Liver (tissue), 9 donors: ENCODE measurements around the gene GRK1. TPM values are rescaled to one million over a fixed set of nuclear protein-coding genes. Genes with fewer than 3 reads are reported as not detected.

Experiments used
- DNase-seq: peaks from one replicate; pipeline ENCODE4 v3.0.0-alpha.2; 2017; ENCODE audit warnings: low spot score
- H3K27ac ChIP-seq, 2 donors: one replicate each; pipeline ENCODE4 v1.7.0; 2013; ENCODE audit warnings: inconsistent platforms in 2 of 2, low read length in 2 of 2, control low read depth in 1 of 2, low read depth in 1 of 2, mild to moderate bottlenecking in 1 of 2
- H3K27me3 ChIP-seq, 4 donors: one replicate each; pipeline versions ENCODE4 v1.6.1 to v1.7.0; 2013; ENCODE audit warnings: low read length in 3 of 4, inconsistent platforms in 1 of 4, mild to moderate bottlenecking in 1 of 4, moderate library complexity in 1 of 4; ENCODE audit not compliant: control insufficient read depth in 4 of 4, insufficient read depth in 4 of 4
- H3K36me3 ChIP-seq, 4 donors: one replicate each; pipeline versions ENCODE4 v1.6.1 to v1.7.0; 2013; ENCODE audit warnings: low read length in 3 of 4, mild to moderate bottlenecking in 3 of 4, low read depth in 1 of 4, moderate library complexity in 1 of 4; ENCODE audit not compliant: control insufficient read depth in 4 of 4, insufficient read depth in 3 of 4
- H3K4me1 ChIP-seq, 4 donors: one replicate each; pipeline versions ENCODE4 v1.6.1 to v1.7.0; 2013; ENCODE audit warnings: low read length in 3 of 4, mild to moderate bottlenecking in 3 of 4, moderate library complexity in 1 of 4; ENCODE audit not compliant: control insufficient read depth in 4 of 4, insufficient read depth in 4 of 4
- H3K4me3 ChIP-seq, 3 donors: one replicate each; pipeline versions ENCODE4 v1.6.1 to v1.7.0; 2013; ENCODE audit warnings: low read length in 3 of 3, control low read depth in 1 of 3, low read depth in 1 of 3, mild to moderate bottlenecking in 1 of 3
- H3K9ac ChIP-seq, 2 donors: one replicate each; pipeline ENCODE4 v1.7.0; 2013; ENCODE audit warnings: low read length in 2 of 2, mild to moderate bottlenecking in 2 of 2, moderate library complexity in 2 of 2, control low read depth in 1 of 2, low read depth in 1 of 2
- H3K9me3 ChIP-seq, 4 donors: one replicate each; pipeline versions ENCODE4 v1.6.1 to v1.7.0; 2013; ENCODE audit warnings: low read length in 3 of 4; ENCODE audit not compliant: control insufficient read depth in 4 of 4
- CTCF ChIP-seq: fragments of 150-350 bp; IDR thresholded peaks from 2 replicates; pipeline ENCODE4 v1.5.1; 2017; ENCODE audit warnings: improper control_type of control experiment, low read depth, low read length; ENCODE audit not compliant: missing input control
- EGR1 ChIP-seq, 2 donors: IDR thresholded peaks; 2 replicates each; pipeline ENCODE4 v1.6.1; 2016 to 2018; ENCODE audit warnings: antibody characterized with exemption in 2 of 2, low read depth in 2 of 2
- FOXA1 ChIP-seq: IDR thresholded peaks from 2 replicates; pipeline ENCODE4 v1.6.1; 2016; ENCODE audit warnings: antibody characterized with exemption
- FOXA2 ChIP-seq: IDR thresholded peaks from 2 replicates; pipeline ENCODE4 v1.6.1; 2016; ENCODE audit warnings: antibody characterized with exemption
- GABPA ChIP-seq, 2 donors: IDR thresholded peaks in 1 of 2; conservative IDR thresholded peaks in 1 of 2; 2 replicates each; pipeline ENCODE4 v1.6.1; 2016; ENCODE audit warnings: antibody characterized with exemption in 2 of 2, mild to moderate bottlenecking in 1 of 2, moderate library complexity in 1 of 2
- HNF4A ChIP-seq, 2 donors: conservative IDR thresholded peaks; 2 replicates each; pipeline ENCODE4 v1.6.1; 2016; ENCODE audit warnings: antibody characterized with exemption in 2 of 2, mild to moderate bottlenecking in 2 of 2
- HNF4G ChIP-seq: IDR thresholded peaks from 2 replicates; pipeline ENCODE4 v1.6.1; 2016; ENCODE audit warnings: antibody characterized with exemption
- JUND ChIP-seq, 2 donors: IDR thresholded peaks; 2 replicates each; pipeline ENCODE4 v1.6.1; 2016; ENCODE audit warnings: antibody characterized with exemption in 2 of 2
- NR2F2 ChIP-seq: IDR thresholded peaks from 2 replicates; pipeline ENCODE4 v1.6.1; 2016; ENCODE audit warnings: antibody characterized with exemption
- RAD21 ChIP-seq, 2 donors: IDR thresholded peaks; 2 replicates each; pipeline ENCODE4 v1.6.1; 2016; ENCODE audit warnings: antibody characterized with exemption in 2 of 2, mild to moderate bottlenecking in 2 of 2
- REST ChIP-seq: IDR thresholded peaks from 2 replicates; pipeline ENCODE4 v1.6.1; 2016; ENCODE audit warnings: antibody characterized with exemption, mild to moderate bottlenecking
- RXRA ChIP-seq, 2 donors: IDR thresholded peaks; 2 replicates each; pipeline ENCODE4 v1.6.1; 2017 to 2018; ENCODE audit warnings: antibody characterized with exemption in 2 of 2, mild to moderate bottlenecking in 1 of 2
- SP1 ChIP-seq: IDR thresholded peaks from 2 replicates; pipeline ENCODE4 v1.6.1; 2018; ENCODE audit warnings: antibody characterized with exemption, mild to moderate bottlenecking
- TAF1 ChIP-seq: conservative IDR thresholded peaks from 2 replicates; pipeline ENCODE4 v1.6.1; 2016; ENCODE audit warnings: antibody characterized with exemption, mild to moderate bottlenecking
- YY1 ChIP-seq: IDR thresholded peaks from 2 replicates; pipeline ENCODE4 v1.6.1; 2016; ENCODE audit warnings: antibody characterized with exemption, mild to moderate bottlenecking
- ZBTB33 ChIP-seq: IDR thresholded peaks from 2 replicates; pipeline ENCODE4 v1.6.1; 2016; ENCODE audit warnings: antibody characterized with exemption
- WGBS: extraction: QIAGEN DNeasy Blood & Tissue Kit; methylation state at CpG from one replicate; pipeline ENCODE4 v1.1.7; 2013; 5-methylcytosine and 5-hydroxymethylcytosine counted together
- polyA plus RNA-seq, 2 donors: library from polyadenylated mRNA; stranded (reverse) in 1 of 2; unstranded in 1 of 2; fragments of 200-250 nt in 1 of 2; fragments of >200 nt in 1 of 2; fragmentation: Nextera tagmentation in 1 of 2; extraction: Ambion mirVana in 1 of 2; gene quantifications; one replicate each; pipeline versions ENCODE4 v1.2.1 to v1.2.3, GENCODE V29; 2013 to 2015
- total RNA-seq, 2 donors: library from RNA; depleted of rRNA; stranded (reverse); fragments of >200 nt; gene quantifications; one replicate each; pipeline ENCODE4 v1.2.3, GENCODE V29; 2014
- donor health status: healthy.
- donor health status: healthy.
- donor health status: healthy.
- donor health status: healthy.
- donor health status: healthy.

Gene GRK1
- total and polyA plus RNA-seq, 4 donors = 0.05 TPM; not detected in 3

- Histone ChIP-seq H3K9ac (no peak overlapping the region), H3K27ac (no peak overlapping the region), H3K9me3 (no peaks in the 10 kb centered on the region), H3K4me1 (peaks cover 3 to 14% (median 10%) of the 10 kb centered on the region in 4 donors), H3K27me3 (no peaks in the 10 kb centered on the region), H3K36me3 (peaks cover 4 to 38% (median 23%) of the 10 kb centered on the region in 4 donors), H3K4me3 (no peak overlapping the region)
- 92% methylated on average over 7 of the region's 7 CpGs for WGBS
- DNase-seq = no peak
- no peak for TF ChIP-seq RXRA (IDR thresholded peaks at IDR 0.05)
- no peak for TF ChIP-seq RAD21 (IDR thresholded peaks at IDR 0.05)
- no peak for TF ChIP-seq TAF1
- no peak for TF ChIP-seq ZBTB33
- no peak for TF ChIP-seq EGR1 (IDR thresholded peaks at IDR 0.05; ENCODE audit: low read depth in 2 of 2)
- TF ChIP-seq FOXA1 = no peak
- TF ChIP-seq HNF4G = no peak
- TF ChIP-seq HNF4A (conservative IDR thresholded peaks at IDR 0.05) = no peak
- no peak for TF ChIP-seq JUND (IDR thresholded peaks at IDR 0.05)
Measured at GRCh38 chr13:113641426-113641825, 25.6 kb upstream of the GRK1 start.

GRCh38 chr13:113642563-113642962 lies 24.5 kb upstream of the GRK1 start:
- Histone ChIP-seq H3K27me3 (no peaks in the 10 kb centered on the region), H3K36me3 (peaks cover 4 to 26% (median 13%) of the 10 kb centered on the region in 4 donors), H3K9me3 (no peaks in the 10 kb centered on the region), H3K4me3 (no peak overlapping the region), H3K4me1 (peaks cover 9 to 22% (median 18%) of the 10 kb centered on the region in 4 donors), H3K9ac (no peak overlapping the region), H3K27ac (no peak overlapping the region)
- 98% methylated on average over 2 of the region's 2 CpGs for WGBS
- no peak for DNase-seq
- TF ChIP-seq FOXA1 = no peak
- TF ChIP-seq GABPA (IDR thresholded peaks at IDR 0.05 in 1 of 2, conservative IDR thresholded peaks at IDR 0.05 in 1 of 2) = no peak
- TF ChIP-seq SP1 = no peak
- no peak for TF ChIP-seq NR2F2
- TF ChIP-seq HNF4A (conservative IDR thresholded peaks at IDR 0.05) = no peak
- no peak for TF ChIP-seq HNF4G
- TF ChIP-seq FOXA2 = no peak
- TF ChIP-seq YY1 = no peak

- H3K9me3 ChIP-seq = no peaks in the 10 kb centered on the region
- H3K4me3 ChIP-seq = no peak overlapping the region
- peaks cover 16 to 28% (median 23%) of the 10 kb centered on the region in 4 donors for H3K4me1 ChIP-seq
- no peak overlapping the region for H3K9ac ChIP-seq
- H3K36me3 ChIP-seq = peaks cover 3 to 20% (median 7%) of the 10 kb centered on the region in 4 donors
- H3K27me3 ChIP-seq = no peaks in the 10 kb centered on the region
- WGBS = 97% methylated on average over 5 of the region's 5 CpGs
- DNase-seq = no peak
- no peak overlapping the region for H3K27ac ChIP-seq
- TF ChIP-seq HNF4G (no peak), GABPA (IDR thresholded peaks at IDR 0.05 in 1 of 2, conservative IDR thresholded peaks at IDR 0.05 in 1 of 2) (no peak), SP1 (no peak), RXRA (IDR thresholded peaks at IDR 0.05) (no peak), REST (no peak), CTCF (no peak)
Measured at GRCh38 chr13:113643593-113643992, 23.4 kb upstream of the GRK1 start.
